Thoracic aorta (tissue), 2 donors: ENCODE results near the gene ADAMTS20. TPM values are rescaled to one million over a fixed set of nuclear protein-coding genes. Genes with fewer than 3 reads are reported as not detected.

ENCODE experiments used
- ATAC-seq: fragments of 150-250 bp; one replicate; pipeline ENCODE4 v1.8.0; 2017; ENCODE audit warnings: low read depth; ENCODE audit not compliant: insufficient number of reproducible peaks, low FRiP score
- DNase-seq: peaks from one replicate; pipeline ENCODE4 v3.0.0-alpha.2; 2020; ENCODE audit warnings: low spot score
- H3K27ac ChIP-seq, 2 donors: fragments of 200-600 bp; sonication (generic); 1 replicate in 1 of 2; 2 replicates in 1 of 2; pipeline ENCODE4 v1.5.1; 2016; ENCODE audit warnings: mild to moderate bottlenecking in 2 of 2, moderate library complexity in 2 of 2
- H3K27me3 ChIP-seq: fragments of 200-600 bp; sonication (generic); replicated peaks from 2 replicates; pipeline ENCODE4 v1.6.0; 2016; ENCODE audit warnings: mild to moderate bottlenecking; ENCODE audit not compliant: insufficient read depth
- H3K36me3 ChIP-seq: fragments of 200-600 bp; sonication (generic); one replicate; pipeline ENCODE4 v1.5.1; 2016
- H3K4me1 ChIP-seq, 2 donors: fragments of 200-600 bp; sonication (generic); 1 replicate in 1 of 2; 2 replicates in 1 of 2; pipeline versions ENCODE4 v1.5.1 to v1.6.0; 2016; ENCODE audit warnings: low read depth in 2 of 2, mild to moderate bottlenecking in 1 of 2; ENCODE audit not compliant: control insufficient read depth in 1 of 2
- H3K4me3 ChIP-seq: fragments of 200-600 bp; sonication (generic); 2 replicates; pipeline ENCODE4 v1.5.1; 2016; ENCODE audit warnings: mild to moderate bottlenecking
- H3K9me3 ChIP-seq: fragments of 200-600 bp; sonication (generic); 2 replicates; pipeline ENCODE4 v1.5.1; 2016
- total RNA-seq, 2 donors: library from RNA; depleted of rRNA; stranded (reverse); fragments of >200 nt; gene quantifications; one replicate each; pipeline versions ENCODE4 v1.1.0 to v1.2.3, GENCODE V29; 2016
- TF ChIP-seq, protein P1 (sequence below): fragments of 200-600 bp; sonication (generic); IDR thresholded peaks from one replicate; pipeline ENCODE4 v1.5.1; 2019; ENCODE audit warnings: antibody characterized with exemption

ADAMTS20 gene
- total RNA-seq, 2 donors from 2014 or later = not detected

DNA sequence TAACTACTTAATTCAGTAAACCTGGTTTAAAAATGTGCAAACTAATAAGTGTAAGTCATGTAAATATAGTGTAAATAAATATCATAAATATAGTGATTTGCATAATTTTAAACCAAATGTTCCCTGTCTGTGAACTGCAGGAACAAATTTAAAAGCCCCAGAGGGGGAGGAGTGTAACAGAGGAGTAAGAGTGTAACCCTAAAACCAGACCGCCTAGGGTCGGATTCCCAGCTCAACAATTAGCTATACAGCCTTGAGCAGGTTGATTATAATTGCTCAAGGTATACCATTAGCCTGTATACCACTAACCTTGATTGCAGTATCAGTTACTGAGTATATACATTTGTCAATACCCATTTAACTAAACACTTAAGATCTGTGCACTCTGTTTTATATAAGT lies 218.4 kb downstream of the ADAMTS20 start:
- TF ChIP-seq, protein P1, sequence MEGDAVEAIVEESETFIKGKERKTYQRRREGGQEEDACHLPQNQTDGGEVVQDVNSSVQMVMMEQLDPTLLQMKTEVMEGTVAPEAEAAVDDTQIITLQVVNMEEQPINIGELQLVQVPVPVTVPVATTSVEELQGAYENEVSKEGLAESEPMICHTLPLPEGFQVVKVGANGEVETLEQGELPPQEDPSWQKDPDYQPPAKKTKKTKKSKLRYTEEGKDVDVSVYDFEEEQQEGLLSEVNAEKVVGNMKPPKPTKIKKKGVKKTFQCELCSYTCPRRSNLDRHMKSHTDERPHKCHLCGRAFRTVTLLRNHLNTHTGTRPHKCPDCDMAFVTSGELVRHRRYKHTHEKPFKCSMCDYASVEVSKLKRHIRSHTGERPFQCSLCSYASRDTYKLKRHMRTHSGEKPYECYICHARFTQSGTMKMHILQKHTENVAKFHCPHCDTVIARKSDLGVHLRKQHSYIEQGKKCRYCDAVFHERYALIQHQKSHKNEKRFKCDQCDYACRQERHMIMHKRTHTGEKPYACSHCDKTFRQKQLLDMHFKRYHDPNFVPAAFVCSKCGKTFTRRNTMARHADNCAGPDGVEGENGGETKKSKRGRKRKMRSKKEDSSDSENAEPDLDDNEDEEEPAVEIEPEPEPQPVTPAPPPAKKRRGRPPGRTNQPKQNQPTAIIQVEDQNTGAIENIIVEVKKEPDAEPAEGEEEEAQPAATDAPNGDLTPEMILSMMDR = no peak
- ATAC-seq (no peak), DNase-seq (no peak)
- no peak overlapping the region for H3K27ac ChIP-seq
- H3K27me3 ChIP-seq = no peaks in the 10 kb centered on the region
- H3K36me3 ChIP-seq = no peaks in the 10 kb centered on the region
- peaks cover 2 to 9% of the 10 kb centered on the region in 2 donors for H3K4me1 ChIP-seq
- no peak overlapping the region for H3K4me3 ChIP-seq
- H3K9me3 ChIP-seq = no peaks in the 10 kb centered on the region

DNA sequence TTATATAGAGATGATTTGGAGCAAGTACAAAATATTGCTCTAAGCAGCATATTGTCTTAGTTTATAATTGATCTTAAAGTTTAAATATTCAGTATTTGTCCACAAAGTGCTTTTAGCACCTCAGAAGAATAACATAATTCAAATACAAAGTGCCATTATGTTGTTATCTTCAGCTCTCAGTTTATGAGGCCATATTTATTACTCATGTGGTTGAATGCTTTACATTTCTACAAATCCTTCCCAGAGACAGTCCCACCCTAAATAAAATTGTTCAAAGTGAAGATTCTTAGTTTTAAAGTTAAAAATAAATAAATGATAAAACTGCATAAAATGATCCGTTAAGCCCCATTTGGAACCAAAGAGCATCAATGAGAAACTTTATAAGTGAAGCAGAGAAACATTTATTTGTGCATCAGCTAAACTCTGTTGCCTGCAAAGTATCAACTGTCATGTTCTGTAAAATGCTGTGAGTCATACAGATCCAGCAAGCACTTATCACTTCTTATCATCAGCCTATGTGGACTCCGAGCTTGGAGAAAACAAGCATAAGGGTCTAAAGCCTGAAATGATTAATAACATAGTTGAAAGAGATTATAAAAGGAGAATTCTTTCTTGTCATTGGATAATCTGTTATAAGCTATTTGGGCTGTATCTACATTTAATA lies 218.9 kb downstream of the ADAMTS20 start:
- TF ChIP-seq, protein P1 = no peak
- Histone ChIP-seq H3K4me3 (no peak overlapping the region), H3K27ac (no peak overlapping the region), H3K9me3 (no peaks in the 10 kb centered on the region), H3K27me3 (no peaks in the 10 kb centered on the region), H3K4me1 (peaks cover 0 to 3% of the 10 kb centered on the region in 2 donors), H3K36me3 (no peaks in the 10 kb centered on the region)
- DNase-seq (no peak), ATAC-seq (no peak)

- no peaks in the 10 kb centered on the region for H3K9me3 ChIP-seq
- H3K4me3 ChIP-seq = no peak overlapping the region
- DNase-seq (no peak), ATAC-seq (no peak)
- no peak overlapping the region for H3K27ac ChIP-seq
- H3K36me3 ChIP-seq = no peaks in the 10 kb centered on the region
- H3K27me3 ChIP-seq = no peaks in the 10 kb centered on the region
- H3K4me1 ChIP-seq = no peaks in the 10 kb centered on the region
- TF ChIP-seq, protein P1 = no peak
Measured at GRCh38 chr12:43331935-43332334, 220.1 kb downstream of the ADAMTS20 start.

- no peaks in the 10 kb centered on the region for H3K27me3 ChIP-seq
- no peak for DNase-seq
- no peaks in the 10 kb centered on the region for H3K4me1 ChIP-seq
- ATAC-seq = no peak
- H3K27ac ChIP-seq = no peak overlapping the region
- TF ChIP-seq, protein P1 = no peak
- H3K4me3 ChIP-seq = no peak overlapping the region
- H3K9me3 ChIP-seq = no peaks in the 10 kb centered on the region
- no peaks in the 10 kb centered on the region for H3K36me3 ChIP-seq
Measured at GRCh38 chr12:43329375-43329774, 222.6 kb downstream of the ADAMTS20 start.

- ATAC-seq = no peak
- no peaks in the 10 kb centered on the region for H3K9me3 ChIP-seq
- DNase-seq = no peak
- no peaks in the 10 kb centered on the region for H3K4me1 ChIP-seq
- no peak overlapping the region for H3K4me3 ChIP-seq
- no peaks in the 10 kb centered on the region for H3K36me3 ChIP-seq
- no peak overlapping the region for H3K27ac ChIP-seq
- H3K27me3 ChIP-seq = no peaks in the 10 kb centered on the region
- TF ChIP-seq, protein P1 = no peak
Measured at GRCh38 chr12:43325786-43326185, 226.2 kb downstream of the ADAMTS20 start.
